ENCODE measurements around the gene DAW1. TPM values are rescaled to one million over a fixed set of nuclear protein-coding genes. Genes with fewer than 3 reads are reported as not detected.

DAW1 gene
- total and polyA plus RNA-seq, 10 of the 15 experiments (the other 5 are each of a cell fraction or from before 2014, with no cell fraction given): 0.04 TPM; not detected in 9

GRCh38 chr2:227939271-227940027 is 68.0 kb downstream of the DAW1 start:
- POLR2A ChIA-PET: interaction anchor here (0.7 kb wide), 1 partner anchor 281 kb away, joined by 3 read pairs; no protein-coding TSS in a partner anchor
- peak; percentile 90 for ATAC-seq
- no peaks in the 10 kb centered on the region; a peak in 1 of 4 replicates for H3K27me3 ChIP-seq (replicated peaks in 1 of 2; ENCODE audit: control insufficient read depth in 2 of 2, insufficient read depth in 2 of 2, low read length in 1 of 2)
- FAIRE-seq: peak; percentile 41
- CTCF ChIA-PET: interaction anchor here (0.6 to 2.3 kb wide), 8 partner anchors 13 to 1647 kb away, joined by 3 to 14 read pairs (median 3); no protein-coding TSS in a partner anchor
- no peak overlapping the region for H3K4me2 ChIP-seq (ENCODE audit: control insufficient read depth, insufficient read depth)
- no peaks in the 10 kb centered on the region for H3K36me3 ChIP-seq (ENCODE audit: control insufficient read depth in 2 of 2, insufficient read depth in 2 of 2, low read length in 1 of 2)
- no peak overlapping the region for H3K27ac ChIP-seq (ENCODE audit: control insufficient read depth, insufficient read depth)
- no peaks in the 10 kb centered on the region for H3K79me2 ChIP-seq (ENCODE audit: control insufficient read depth, insufficient read depth, low read length)
- H4K20me1 ChIP-seq (ENCODE audit: control insufficient read depth, insufficient read depth): no peaks in the 10 kb centered on the region
- no TSS peak for BruUV-seq (replicated peaks)
- SMC1A ChIA-PET (ENCODE audit: uncharacterized antibody, unreplicated experiment): interaction anchor here (1.0 to 1.4 kb wide), 3 partner anchors 8 to 724 kb away, joined by 3 to 4 read pairs (median 3); no protein-coding TSS in a partner anchor
- H3K9me3 ChIP-seq (replicated peaks; ENCODE audit: control insufficient read depth, insufficient read depth, low read length): no peaks in the 10 kb centered on the region
- WGBS (ENCODE audit: insufficient coverage, insufficient replicate concordance, low lambda C conversion rate, missing lambda C conversion rate): 14% methylated on average over 11 of the region's 11 CpGs
- DNase-seq (ENCODE audit: low read depth, low spot score): no peak
- RAD21 ChIA-PET (ENCODE audit: unreplicated experiment): no interaction called here
- no peak overlapping the region for H3K4me3 ChIP-seq
- no peaks in the 10 kb centered on the region for H3K4me1 ChIP-seq (ENCODE audit: control insufficient read depth, insufficient read depth, low read length)
- in situ Hi-C loops (cut with MboI): loop anchor here (25.0 kb wide), 1 partner anchor 723 kb away; no protein-coding TSS in a partner anchor
- intact Hi-C loops (cut with micrococcal nuclease; ENCODE audit: unreplicated experiment): loop anchor here (5.0 kb wide), 2 partner anchors 98 to 718 kb away; no protein-coding TSS in a partner anchor
- no peak overlapping the region for H3K9ac ChIP-seq (ENCODE audit: control insufficient read depth, insufficient read depth, low read length)
- H2AFZ ChIP-seq (ENCODE audit: control insufficient read depth, low read depth, low read length): no peak overlapping the region
- TF ChIP-seq, protein P1, sequence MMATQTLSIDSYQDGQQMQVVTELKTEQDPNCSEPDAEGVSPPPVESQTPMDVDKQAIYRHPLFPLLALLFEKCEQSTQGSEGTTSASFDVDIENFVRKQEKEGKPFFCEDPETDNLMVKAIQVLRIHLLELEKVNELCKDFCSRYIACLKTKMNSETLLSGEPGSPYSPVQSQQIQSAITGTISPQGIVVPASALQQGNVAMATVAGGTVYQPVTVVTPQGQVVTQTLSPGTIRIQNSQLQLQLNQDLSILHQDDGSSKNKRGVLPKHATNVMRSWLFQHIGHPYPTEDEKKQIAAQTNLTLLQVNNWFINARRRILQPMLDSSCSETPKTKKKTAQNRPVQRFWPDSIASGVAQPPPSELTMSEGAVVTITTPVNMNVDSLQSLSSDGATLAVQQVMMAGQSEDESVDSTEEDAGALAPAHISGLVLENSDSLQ (IDR thresholded peaks at IDR 0.05): peak; percentile 73
- TF ChIP-seq, protein P2, sequence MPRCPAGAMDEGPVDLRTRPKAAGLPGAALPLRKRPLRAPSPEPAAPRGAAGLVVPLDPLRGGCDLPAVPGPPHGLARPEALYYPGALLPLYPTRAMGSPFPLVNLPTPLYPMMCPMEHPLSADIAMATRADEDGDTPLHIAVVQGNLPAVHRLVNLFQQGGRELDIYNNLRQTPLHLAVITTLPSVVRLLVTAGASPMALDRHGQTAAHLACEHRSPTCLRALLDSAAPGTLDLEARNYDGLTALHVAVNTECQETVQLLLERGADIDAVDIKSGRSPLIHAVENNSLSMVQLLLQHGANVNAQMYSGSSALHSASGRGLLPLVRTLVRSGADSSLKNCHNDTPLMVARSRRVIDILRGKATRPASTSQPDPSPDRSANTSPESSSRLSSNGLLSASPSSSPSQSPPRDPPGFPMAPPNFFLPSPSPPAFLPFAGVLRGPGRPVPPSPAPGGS (IDR thresholded peaks at IDR 0.05; ENCODE audit: borderline replicate concordance, insufficient read depth, low read depth, low read length, poor library complexity, severe bottlenecking): no peak
- peak; percentile 56 to 64 (median 62) for TF ChIP-seq CTCF (IDR thresholded peaks at IDR 0.05 in 2 of 3, conservative IDR thresholded peaks at IDR 0.05 in 1 of 3; ENCODE audit: control insufficient read depth in 2 of 3, extremely low read depth in 1 of 3, insufficient read depth in 1 of 3, low read depth in 3 of 3, low read length in 3 of 3)
- no peak for TF ChIP-seq PAX5 (IDR thresholded peaks at IDR 0.05; ENCODE audit: borderline replicate concordance, low read depth, low read length)
- TF ChIP-seq ATF7 (IDR thresholded peaks at IDR 0.05; ENCODE audit: low read depth): no peak
- no peak for TF ChIP-seq NKRF (conservative IDR thresholded peaks at IDR 0.05)
- no peak for TF ChIP-seq GABPA (IDR thresholded peaks at IDR 0.05; ENCODE audit: low read depth)
- TF ChIP-seq ZNF687 (IDR thresholded peaks at IDR 0.05): no peak
- peak; percentile 44 for TF ChIP-seq SMC3 (IDR thresholded peaks at IDR 0.05; ENCODE audit: borderline replicate concordance, low read length)

All from GM12878 (cell line).